ENCODE results near the gene CDH13. TPM values are rescaled to one million over a fixed set of nuclear protein-coding genes. Genes with fewer than 3 reads are reported as not detected.

Gene CDH13
- total RNA-seq, 1 experiment from 2014 or later, result 36.5 TPM

GRCh38 chr16:83793179-83793578, 1166.4 kb downstream of the CDH13 start:
- no peak for DNase-seq (ENCODE audit: low read depth)

- DNase-seq (ENCODE audit: low read depth), result no peak
Measured at GRCh38 chr16:83794860-83795554, 1168.2 kb downstream of the CDH13 start.

- DNase-seq (ENCODE audit: low read depth), result no peak
Measured at GRCh38 chr16:83797013-83797412, 1170.2 kb downstream of the CDH13 start.

GRCh38 chr16:83799336-83799735, 1172.6 kb downstream of the CDH13 start:
- DNase-seq (ENCODE audit: low read depth), result no peak

- peak; percentile 30 for DNase-seq (ENCODE audit: low read depth)
Measured at GRCh38 chr16:83802135-83802534, 1175.4 kb downstream of the CDH13 start.

GRCh38 chr16:83802554-83803205, 1175.9 kb downstream of the CDH13 start:
- DNase-seq (ENCODE audit: low read depth), result no peak

- no peak for DNase-seq (ENCODE audit: low read depth)
Measured at GRCh38 chr16:83803811-83804210, 1177.0 kb downstream of the CDH13 start.

- DNase-seq (ENCODE audit: low read depth), result no peak
Measured at GRCh38 chr16:83804366-83804765, 1177.6 kb downstream of the CDH13 start.

- no peak for DNase-seq (ENCODE audit: low read depth)
Measured at GRCh38 chr16:83806036-83806435, 1179.3 kb downstream of the CDH13 start.

GRCh38 chr16:83806731-83807130, 1180.0 kb downstream of the CDH13 start:
- DNase-seq (ENCODE audit: low read depth), result no peak

GRCh38 chr16:83807327-83807709, 1180.5 kb downstream of the CDH13 start:
- DNase-seq (ENCODE audit: low read depth), result no peak

GRCh38 chr16:83807710-83808572, 1181.2 kb downstream of the CDH13 start, which contains the start of gene HSBP1:
Gene HSBP1, plus strand, starts transcription at chr16:83807978. Its CDS starts 99 bp downstream, at chr16:83808077.
- peak; percentile 93 for DNase-seq (ENCODE audit: low read depth)

GRCh38 chr16:83808573-83809014, 1181.8 kb downstream of the CDH13 start:
- DNase-seq (ENCODE audit: low read depth), result no peak

GRCh38 chr16:83809092-83809491, 1182.3 kb downstream of the CDH13 start:
- DNase-seq (ENCODE audit: low read depth), result no peak

- no peak for DNase-seq (ENCODE audit: low read depth)
Measured at GRCh38 chr16:83810901-83811300, 1184.1 kb downstream of the CDH13 start.

- peak; percentile 11 for DNase-seq (ENCODE audit: low read depth)
Measured at GRCh38 chr16:83813823-83814658, 1187.3 kb downstream of the CDH13 start.

GRCh38 chr16:83814659-83814985, 1187.9 kb downstream of the CDH13 start:
- no peak for DNase-seq (ENCODE audit: low read depth)

GRCh38 chr16:83817022-83817421, 1190.3 kb downstream of the CDH13 start:
- DNase-seq (ENCODE audit: low read depth), result no peak

- DNase-seq (ENCODE audit: low read depth), result no peak
Measured at GRCh38 chr16:83818276-83818675, 1191.5 kb downstream of the CDH13 start.

- no peak for DNase-seq (ENCODE audit: low read depth)
Measured at GRCh38 chr16:83819361-83819760, 1192.6 kb downstream of the CDH13 start.

GRCh38 chr16:83826146-83826913, 1199.6 kb downstream of the CDH13 start:
- peak; percentile 74 for DNase-seq (ENCODE audit: low read depth)
